Stimulated activated CD8-positive, alpha-beta memory T cell treated with anti-CD3 and anti-CD28 coated beads, Interleukin-12 subunit alpha, Interleukin-12 subunit beta, amount 100 ng/mL, for 4 hours (primary cell): Measurements from ENCODE around the gene SLC4A2.
A peak's percentile ranks its signal among the peaks of the same experiment; 100 is the strongest.

Source experiments
- DNase-seq: peaks from one replicate; pipeline ENCODE4 v3.0.0-alpha.2; 2020; ENCODE audit warnings: low read depth

The SLC4A2 gene

GRCh38 chr7:151080067-151080521, 20.7 kb downstream of the SLC4A2 start:
- no peak for DNase-seq

GRCh38 chr7:151080522-151081169, 21.3 kb downstream of the SLC4A2 start, which contains the start of gene FASTK:
Gene FASTK (minus strand): TSS chr7:151080809. CDS start chr7:151080766, 43 bp downstream.
- peak; percentile 78 for DNase-seq

GRCh38 chr7:151081170-151082101, 22.0 kb downstream of the SLC4A2 start:
- DNase-seq, result no peak

GRCh38 chr7:151082141-151083070, 23.0 kb downstream of the SLC4A2 start:
- no peak for DNase-seq

- peak; percentile 77 for DNase-seq
Observed at GRCh38 chr7:151083071-151083823, 23.9 kb downstream of the SLC4A2 start, which contains the start of gene TMUB1. Gene TMUB1 (minus strand): TSS chr7:151083493. CDS start chr7:151082563, 930 bp downstream.

GRCh38 chr7:151083824-151084160, 24.4 kb downstream of the SLC4A2 start:
- DNase-seq, result no peak

- DNase-seq, result no peak
Observed at GRCh38 chr7:151085329-151085690, 25.9 kb downstream of the SLC4A2 start.

GRCh38 chr7:151085691-151086620, 26.6 kb downstream of the SLC4A2 start, which contains the start of gene AGAP3:
Gene AGAP3 (plus strand): TSS chr7:151086475. CDS start chr7:151086742, 267 bp downstream.
- peak; percentile 52 for DNase-seq

GRCh38 chr7:151086802-151087244, 27.4 kb downstream of the SLC4A2 start:
- no peak for DNase-seq

GRCh38 chr7:151087245-151088018, 28.0 kb downstream of the SLC4A2 start:
- no peak for DNase-seq

GRCh38 chr7:151088019-151088855, 28.8 kb downstream of the SLC4A2 start:
- DNase-seq, result no peak

GRCh38 chr7:151088856-151089699, 29.7 kb downstream of the SLC4A2 start:
- no peak for DNase-seq

GRCh38 chr7:151089893-151090730, 30.7 kb downstream of the SLC4A2 start:
- DNase-seq, result no peak

GRCh38 chr7:151091003-151091402, 31.6 kb downstream of the SLC4A2 start:
- no peak for DNase-seq

- DNase-seq, result no peak
Observed at GRCh38 chr7:151091431-151091830, 32.0 kb downstream of the SLC4A2 start.

GRCh38 chr7:151091988-151092387, 32.6 kb downstream of the SLC4A2 start:
- no peak for DNase-seq
